Measurements from ENCODE around the gene ELMO1. TPM values are rescaled to one million over a fixed set of nuclear protein-coding genes. Genes with fewer than 3 reads are reported as not detected.

Gene ELMO1
- total RNA-seq, 4 donors from 2014 or later: 24.6 to 120 (median 71.9) TPM

GRCh38 chr7:37045681-37046179 lies 402.9 kb downstream of the ELMO1 start:
- DNase-seq: no peak
- Histone ChIP-seq H3K4me3 (no peak overlapping the region), H3K27me3 (no peaks in the 10 kb centered on the region), H3K36me3 (no peaks in the 10 kb centered on the region), H3K9me3 (no peaks in the 10 kb centered on the region), H3K27ac (no peak overlapping the region), H3K4me1 (peaks cover 0 to 3% (median 0%) of the 10 kb centered on the region in 4 donors)
- TF ChIP-seq POLR2A (IDR thresholded peaks at IDR 0.05) (no peak), CTCF (IDR thresholded peaks at IDR 0.05) (no peak), POLR2AphosphoS5 (IDR thresholded peaks at IDR 0.05) (no peak), EP300 (IDR thresholded peaks at IDR 0.05; ENCODE audit: low read depth) (no peak)
- in situ Hi-C loops (cut with MboI; ENCODE audit: low pct_ligation_motif_present in 1 of 4, low pct_unique_long_range_greater_than_20kb in 1 of 4, low sequenced_read_pairs in 3 of 4) (no loop called here), intact Hi-C loops (cut with DNase I; ENCODE audit: low total_unique reads) (no loop called here)
- WGBS, 2 donors (ENCODE audit: low coverage in 1 of 2): 65 to 70% methylated on average over 2 of the region's 2 CpGs

DNA sequence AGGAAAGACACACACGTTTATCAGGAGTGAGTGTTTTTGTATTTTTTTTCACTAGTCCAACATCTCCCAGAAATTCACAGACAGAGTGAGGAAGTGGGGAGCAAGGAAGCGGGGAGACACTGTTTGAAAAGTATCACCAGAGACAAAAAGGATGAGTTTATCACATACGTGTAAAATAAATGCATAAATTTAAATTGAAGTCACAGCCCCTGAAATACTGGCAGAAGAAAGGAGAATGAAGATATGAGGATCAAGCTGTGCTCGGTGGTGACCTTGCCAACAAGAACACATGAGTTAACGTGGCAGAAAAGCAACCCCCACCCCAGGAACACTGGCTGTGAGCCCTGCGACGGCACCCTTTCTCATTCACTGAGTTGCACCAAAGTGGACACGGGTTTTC lies 407.2 kb downstream of the ELMO1 start:
- Histone ChIP-seq H3K27me3 (no peaks in the 10 kb centered on the region), H3K9me3 (peaks cover 6 to 11% of the 10 kb centered on the region in 2 donors), H3K4me1 (peaks cover 0 to 3% (median 0%) of the 10 kb centered on the region in 4 donors), H3K36me3 (no peaks in the 10 kb centered on the region), H3K4me3 (no peak overlapping the region), H3K27ac (no peak overlapping the region)
- no peak for DNase-seq
- 91 to 92% methylated on average over 7 to 8 of the region's 8 CpGs for WGBS, 2 donors (ENCODE audit: low coverage in 1 of 2)
- in situ Hi-C loops (cut with MboI; ENCODE audit: low pct_ligation_motif_present in 1 of 4, low pct_unique_long_range_greater_than_20kb in 1 of 4, low sequenced_read_pairs in 3 of 4) (no loop called here), intact Hi-C loops (cut with DNase I; ENCODE audit: low total_unique reads) (no loop called here)
- TF ChIP-seq POLR2AphosphoS5 (IDR thresholded peaks at IDR 0.05): no peak
- TF ChIP-seq POLR2A (IDR thresholded peaks at IDR 0.05): no peak
- no peak for TF ChIP-seq EP300 (IDR thresholded peaks at IDR 0.05; ENCODE audit: low read depth)
- no peak for TF ChIP-seq CTCF (IDR thresholded peaks at IDR 0.05)

GRCh38 chr7:37040330-37040729 lies 408.3 kb downstream of the ELMO1 start:
- no peaks in the 10 kb centered on the region for H3K36me3 ChIP-seq
- intact Hi-C loops (cut with DNase I; ENCODE audit: low total_unique reads) (no loop called here), in situ Hi-C loops (cut with MboI; ENCODE audit: low pct_ligation_motif_present in 1 of 4, low pct_unique_long_range_greater_than_20kb in 1 of 4, low sequenced_read_pairs in 3 of 4) (no loop called here)
- H3K9me3 ChIP-seq: peaks cover 6 to 11% of the 10 kb centered on the region in 2 donors
- H3K27ac ChIP-seq: no peak overlapping the region
- H3K4me3 ChIP-seq: no peak overlapping the region
- TF ChIP-seq EP300 (IDR thresholded peaks at IDR 0.05; ENCODE audit: low read depth) (no peak), POLR2A (IDR thresholded peaks at IDR 0.05) (no peak), CTCF (IDR thresholded peaks at IDR 0.05) (no peak), POLR2AphosphoS5 (IDR thresholded peaks at IDR 0.05) (no peak)
- WGBS, 2 donors (ENCODE audit: low coverage in 1 of 2): 67% methylated on average over 4 of the region's 4 CpGs; no CpG with 5 or more reads in 1 of the 2 donors
- H3K4me1 ChIP-seq: no peaks in the 10 kb centered on the region
- DNase-seq: no peak
- H3K27me3 ChIP-seq: no peaks in the 10 kb centered on the region

GRCh38 chr7:37039131-37039749 lies 409.4 kb downstream of the ELMO1 start:
- H3K27me3 ChIP-seq: no peaks in the 10 kb centered on the region
- no peak for DNase-seq
- H3K4me3 ChIP-seq: no peak overlapping the region
- intact Hi-C loops (cut with DNase I; ENCODE audit: low total_unique reads) (no loop called here), in situ Hi-C loops (cut with MboI; ENCODE audit: low pct_ligation_motif_present in 1 of 4, low pct_unique_long_range_greater_than_20kb in 1 of 4, low sequenced_read_pairs in 3 of 4) (no loop called here)
- H3K27ac ChIP-seq: no peak overlapping the region
- H3K4me1 ChIP-seq: no peaks in the 10 kb centered on the region
- 67 to 88% methylated on average over 1 to 3 of the region's 3 CpGs for WGBS, 2 donors (ENCODE audit: low coverage in 1 of 2)
- TF ChIP-seq EP300 (IDR thresholded peaks at IDR 0.05; ENCODE audit: low read depth): no peak
- TF ChIP-seq POLR2AphosphoS5 (IDR thresholded peaks at IDR 0.05): no peak
- no peak for TF ChIP-seq POLR2A (IDR thresholded peaks at IDR 0.05)
- TF ChIP-seq CTCF (IDR thresholded peaks at IDR 0.05): no peak
- no peaks in the 10 kb centered on the region for H3K36me3 ChIP-seq
- H3K9me3 ChIP-seq: peaks cover 6 to 11% of the 10 kb centered on the region in 2 donors

All from transverse colon (tissue), 4 donors.